ENCODE measurements around the gene PMEPA1. TPM values are rescaled to one million over a fixed set of nuclear protein-coding genes. Genes with fewer than 3 reads are reported as not detected.

PMEPA1 gene
- total RNA-seq, 4 donors from 2014 or later, result 10.4 to 37.8 (median 17.4) TPM

DNA sequence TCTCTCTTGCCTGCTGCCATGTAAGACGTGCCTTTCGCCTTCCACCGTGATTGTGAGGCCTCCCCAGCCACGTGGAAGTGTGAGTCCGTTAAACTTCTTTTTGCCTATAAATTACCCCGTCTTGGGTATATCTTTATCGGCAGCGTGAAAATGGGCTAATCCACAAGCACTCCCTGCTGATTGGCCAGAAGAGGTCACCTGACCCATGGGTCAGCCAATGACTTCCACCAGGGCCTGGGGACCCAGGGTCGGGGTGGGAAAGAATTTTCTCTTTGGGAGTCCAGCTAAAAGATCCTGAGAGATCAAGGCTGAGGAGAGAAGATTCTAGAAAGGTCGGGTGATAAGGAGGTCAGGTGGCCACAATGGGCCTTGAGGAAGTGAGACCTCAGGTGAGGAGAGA, 106.7 kb downstream of the PMEPA1 start:
- intact Hi-C loops (cut with DNase I), result loop anchor here (5.0 kb wide), 1 partner anchor 589 kb away; no protein-coding TSS in a partner anchor
- Histone ChIP-seq H3K27me3 (peaks cover 0 to 10% (median 0%) of the 10 kb centered on the region in 4 donors), H3K9me3 (no peaks in the 10 kb centered on the region), H3K4me1 (no peaks in the 10 kb centered on the region), H3K36me3 (no peaks in the 10 kb centered on the region), H3K4me3 (no peak overlapping the region), H3K27ac (replicated peaks in 1 of 4) (no peak overlapping the region)
- no peak for TF ChIP-seq POLR2A (IDR thresholded peaks at IDR 0.05; ENCODE audit: low read depth)
- TF ChIP-seq POLR2AphosphoS5 (IDR thresholded peaks at IDR 0.05), result no peak
- no peak for TF ChIP-seq EP300 (IDR thresholded peaks at IDR 0.05)
- TF ChIP-seq CTCF (IDR thresholded peaks at IDR 0.05), result no peak
- no peak for DNase-seq (ENCODE audit: extremely low spot score)
- 93% methylated on average over 10 of the region's 10 CpGs for WGBS

DNA sequence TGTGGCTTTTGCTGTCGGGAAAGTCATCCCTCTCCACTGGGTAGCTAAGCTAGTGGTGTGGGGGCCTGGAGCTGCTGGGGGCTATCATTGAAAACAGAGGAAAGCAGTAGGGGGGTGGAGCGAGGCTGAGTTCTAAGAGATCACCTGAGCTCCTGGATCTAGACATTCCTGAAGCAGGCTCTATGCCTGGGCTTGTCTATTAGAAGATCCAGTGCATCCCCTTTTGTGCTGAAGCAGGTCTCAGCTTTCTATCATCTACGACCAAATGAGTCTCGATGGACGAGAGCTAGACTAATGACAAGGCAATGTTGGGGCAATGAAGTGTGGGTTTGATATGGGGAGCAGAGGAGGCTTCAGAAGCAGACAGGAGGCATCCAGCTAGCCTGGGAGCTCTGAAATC, 108.1 kb downstream of the PMEPA1 start:
- intact Hi-C loops (cut with DNase I), result loop anchor here (5.0 kb wide), 1 partner anchor 591 kb away; no protein-coding TSS in a partner anchor
- no peak overlapping the region for H3K27ac ChIP-seq (replicated peaks in 1 of 4)
- peaks cover 0 to 17% (median 0%) of the 10 kb centered on the region in 4 donors for H3K27me3 ChIP-seq
- no peak for DNase-seq (ENCODE audit: extremely low spot score)
- 97% methylated on average over 4 of the region's 5 CpGs for WGBS
- H3K9me3 ChIP-seq, result no peaks in the 10 kb centered on the region
- no peak for TF ChIP-seq CTCF (IDR thresholded peaks at IDR 0.05)
- TF ChIP-seq EP300 (IDR thresholded peaks at IDR 0.05), result no peak
- TF ChIP-seq POLR2A (IDR thresholded peaks at IDR 0.05; ENCODE audit: low read depth), result no peak
- TF ChIP-seq POLR2AphosphoS5 (IDR thresholded peaks at IDR 0.05), result no peak
- no peak overlapping the region for H3K4me3 ChIP-seq
- H3K36me3 ChIP-seq, result no peaks in the 10 kb centered on the region
- peaks cover 5 to 8% (median 6%) of the 10 kb centered on the region in 4 donors for H3K4me1 ChIP-seq

DNA sequence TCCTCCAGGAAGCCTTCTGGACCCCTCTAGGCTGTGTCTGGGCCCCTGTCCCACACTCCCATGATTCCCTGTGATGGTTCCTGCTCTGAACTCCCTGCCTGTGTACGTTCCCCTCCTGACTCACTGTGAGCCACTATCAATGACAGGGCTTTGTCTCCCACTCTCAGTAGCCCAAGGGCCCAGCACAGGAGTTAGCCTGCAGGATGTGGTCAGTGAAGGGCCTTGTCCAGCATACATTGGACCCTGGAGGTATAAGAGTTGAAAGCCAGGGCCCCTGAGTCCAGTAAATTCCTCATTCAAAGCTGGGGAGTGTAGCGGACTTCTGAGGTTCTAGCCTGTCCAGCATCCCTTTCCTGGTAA, 108.6 kb downstream of the PMEPA1 start:
- Histone ChIP-seq H3K36me3 (no peaks in the 10 kb centered on the region), H3K27ac (replicated peaks in 1 of 4) (no peak overlapping the region), H3K4me3 (no peak overlapping the region), H3K9me3 (no peaks in the 10 kb centered on the region), H3K4me1 (peaks cover 7 to 11% (median 8%) of the 10 kb centered on the region in 4 donors), H3K27me3 (peaks cover 0 to 17% (median 0%) of the 10 kb centered on the region in 4 donors)
- no peak for DNase-seq (ENCODE audit: extremely low spot score)
- TF ChIP-seq EP300 (IDR thresholded peaks at IDR 0.05) (no peak), CTCF (IDR thresholded peaks at IDR 0.05) (no peak), POLR2AphosphoS5 (IDR thresholded peaks at IDR 0.05) (no peak), POLR2A (IDR thresholded peaks at IDR 0.05; ENCODE audit: low read depth) (no peak)
- intact Hi-C loops (cut with DNase I), result loop anchor here (5.0 kb wide), 1 partner anchor 591 kb away; no protein-coding TSS in a partner anchor
- WGBS, result 80% methylated on average over 2 of the region's 2 CpGs

DNA sequence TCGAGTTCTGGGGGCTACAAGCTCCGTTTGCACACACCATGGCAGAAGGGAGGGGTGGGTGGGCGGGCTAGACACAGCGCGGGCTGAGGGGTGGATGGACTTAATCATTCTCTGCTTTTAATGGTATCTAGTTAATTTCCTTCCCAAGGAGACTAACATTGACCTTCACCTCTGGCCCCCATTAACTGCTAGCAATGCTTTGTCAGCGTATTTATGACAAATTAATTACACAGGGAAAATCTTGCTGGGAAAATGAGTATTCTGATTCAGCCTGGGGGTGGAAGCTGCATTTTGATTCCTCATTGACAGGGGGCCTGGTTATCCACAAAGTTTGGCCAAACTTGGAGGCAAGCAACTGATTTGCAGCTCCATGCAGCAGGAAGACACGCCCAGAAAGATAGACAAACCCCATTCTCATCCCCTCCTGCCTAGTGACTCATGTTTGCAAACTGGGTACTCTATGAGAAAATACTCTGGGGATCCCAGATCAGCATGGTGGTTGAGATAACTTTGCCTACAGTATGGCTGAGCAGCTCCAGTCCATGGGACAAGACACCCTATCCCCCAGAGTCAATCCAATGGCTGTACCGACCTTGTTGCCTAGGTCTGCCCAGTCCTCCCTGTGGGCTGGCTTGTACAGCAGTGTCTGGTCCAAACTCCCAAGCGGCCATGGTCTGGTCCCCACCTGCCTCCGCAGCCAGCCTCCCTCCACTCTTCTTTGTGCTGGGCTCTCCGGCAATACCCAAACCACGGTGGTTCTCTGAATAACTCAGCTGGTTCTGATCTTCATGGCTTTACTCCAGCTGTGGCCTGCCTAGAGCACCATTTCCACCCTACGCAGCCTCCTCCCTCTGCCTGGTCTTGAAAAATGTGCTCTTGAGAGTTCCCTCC, 109.2 kb downstream of the PMEPA1 start:
- H3K4me3 ChIP-seq, result no peak overlapping the region
- intact Hi-C loops (cut with DNase I), result loop anchor here (5.0 kb wide), 1 partner anchor 592 kb away; no protein-coding TSS in a partner anchor

GRCh38 chr20:57598491-57598890, 111.3 kb downstream of the PMEPA1 start:
- Histone ChIP-seq H3K36me3 (no peaks in the 10 kb centered on the region), H3K9me3 (no peaks in the 10 kb centered on the region), H3K27me3 (peaks cover 0 to 17% (median 0%) of the 10 kb centered on the region in 4 donors), H3K27ac (replicated peaks in 1 of 4) (no peak overlapping the region), H3K4me1 (peaks cover 7 to 21% (median 13%) of the 10 kb centered on the region in 4 donors), H3K4me3 (no peak overlapping the region)
- intact Hi-C loops (cut with DNase I), result loop anchor here (5.0 kb wide), 1 partner anchor 59 kb away; no protein-coding TSS in a partner anchor
- no peak for DNase-seq (ENCODE audit: extremely low spot score)
- TF ChIP-seq CTCF (IDR thresholded peaks at IDR 0.05) (no peak), POLR2A (IDR thresholded peaks at IDR 0.05; ENCODE audit: low read depth) (no peak), EP300 (IDR thresholded peaks at IDR 0.05) (no peak), POLR2AphosphoS5 (IDR thresholded peaks at IDR 0.05) (no peak)
- WGBS, result 67% methylated on average over 4 of the region's 5 CpGs

More for the DNA sequence above, 109.2 kb downstream of the PMEPA1 start:
- TF ChIP-seq EP300 (IDR thresholded peaks at IDR 0.05), result no peak
- H3K4me1 ChIP-seq, result peaks cover 7 to 11% (median 8%) of the 10 kb centered on the region in 4 donors
- no peak overlapping the region for H3K27ac ChIP-seq (replicated peaks in 1 of 4)
- peaks cover 0 to 17% (median 0%) of the 10 kb centered on the region in 4 donors for H3K27me3 ChIP-seq
- H3K36me3 ChIP-seq, result no peaks in the 10 kb centered on the region
- WGBS, result 84% methylated on average over 12 of the region's 13 CpGs
- no peaks in the 10 kb centered on the region for H3K9me3 ChIP-seq
- no peak for DNase-seq (ENCODE audit: extremely low spot score)
